Transverse colon (tissue), 4 donors: ENCODE results near the gene PRPH.

Source experiments
- EP300 ChIP-seq: sonication (generic); formaldehyde crosslinking; IDR thresholded peaks from one replicate; pipeline ENCODE4 v1.6.1; 2017; ENCODE audit warnings: antibody characterized with exemption, low read depth
- POLR2A ChIP-seq: fragments of 450-650 bp; IDR thresholded peaks from one replicate; pipeline ENCODE4 v1.6.1; 2016; ENCODE audit warnings: antibody characterized with exemption, mild to moderate bottlenecking, moderate library complexity
- POLR2AphosphoS5 ChIP-seq, 3 donors: sonication (generic); formaldehyde crosslinking; IDR thresholded peaks; one replicate each; pipeline ENCODE4 v1.6.1; 2016; ENCODE audit warnings: antibody characterized with exemption in 3 of 3
- TF ChIP-seq, protein P1 (sequence below), 5 experiments: fragments of 200-600 bp in 3 of 5; fragments of 450-650 bp in 2 of 5; sonication (generic) in 3 of 5; IDR thresholded peaks; 1 replicate in 2 of 5; 2 replicates in 3 of 5; pipeline ENCODE4 v1.5.1; 2016 to 2017; ENCODE audit warnings: antibody characterized with exemption in 5 of 5, inconsistent platforms in 3 of 5, mild to moderate bottlenecking in 2 of 5, moderate library complexity in 1 of 5

DNA sequence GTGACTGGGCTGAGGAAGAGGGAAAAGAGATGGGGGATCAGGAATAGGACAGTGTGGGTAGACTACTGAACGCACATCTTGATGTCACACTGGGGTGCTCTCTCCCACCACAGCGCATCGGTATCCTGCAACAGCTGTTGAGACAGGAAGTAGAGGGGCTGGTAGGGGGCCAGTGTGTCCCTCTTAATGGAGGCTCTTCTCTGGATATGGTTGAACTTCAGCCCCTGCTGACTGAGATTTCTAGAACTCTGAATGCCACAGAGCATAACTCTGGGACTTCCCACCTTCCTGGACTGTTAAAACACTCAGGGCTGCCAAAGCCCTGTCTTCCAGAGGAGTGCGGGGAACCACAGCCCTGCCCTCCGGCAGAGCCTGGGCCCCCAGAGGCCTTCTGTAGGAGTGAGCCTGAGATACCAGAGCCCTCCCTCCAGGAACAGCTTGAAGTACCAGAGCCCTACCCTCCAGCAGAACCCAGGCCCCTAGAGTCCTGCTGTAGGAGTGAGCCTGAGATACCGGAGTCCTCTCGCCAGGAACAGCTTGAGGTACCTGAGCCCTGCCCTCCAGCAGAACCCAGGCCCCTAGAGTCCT, 35.2 kb downstream of the PRPH start:
- TF ChIP-seq, protein P1, sequence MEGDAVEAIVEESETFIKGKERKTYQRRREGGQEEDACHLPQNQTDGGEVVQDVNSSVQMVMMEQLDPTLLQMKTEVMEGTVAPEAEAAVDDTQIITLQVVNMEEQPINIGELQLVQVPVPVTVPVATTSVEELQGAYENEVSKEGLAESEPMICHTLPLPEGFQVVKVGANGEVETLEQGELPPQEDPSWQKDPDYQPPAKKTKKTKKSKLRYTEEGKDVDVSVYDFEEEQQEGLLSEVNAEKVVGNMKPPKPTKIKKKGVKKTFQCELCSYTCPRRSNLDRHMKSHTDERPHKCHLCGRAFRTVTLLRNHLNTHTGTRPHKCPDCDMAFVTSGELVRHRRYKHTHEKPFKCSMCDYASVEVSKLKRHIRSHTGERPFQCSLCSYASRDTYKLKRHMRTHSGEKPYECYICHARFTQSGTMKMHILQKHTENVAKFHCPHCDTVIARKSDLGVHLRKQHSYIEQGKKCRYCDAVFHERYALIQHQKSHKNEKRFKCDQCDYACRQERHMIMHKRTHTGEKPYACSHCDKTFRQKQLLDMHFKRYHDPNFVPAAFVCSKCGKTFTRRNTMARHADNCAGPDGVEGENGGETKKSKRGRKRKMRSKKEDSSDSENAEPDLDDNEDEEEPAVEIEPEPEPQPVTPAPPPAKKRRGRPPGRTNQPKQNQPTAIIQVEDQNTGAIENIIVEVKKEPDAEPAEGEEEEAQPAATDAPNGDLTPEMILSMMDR (IDR thresholded peaks at IDR 0.05), result no peak
- TF ChIP-seq POLR2A (no peak), EP300 (no peak), POLR2AphosphoS5 (IDR thresholded peaks at IDR 0.05) (no peak)
